ENCODE measurements around the gene NRTN. TPM values are rescaled to one million over a fixed set of nuclear protein-coding genes. Genes with fewer than 3 reads are reported as not detected.

Gene NRTN
- total and polyA plus RNA-seq, 2 of the 13 experiments (the other 11 are each of a cell fraction or from before 2014, with no cell fraction given) = 4.1 to 5.3 TPM

DNA sequence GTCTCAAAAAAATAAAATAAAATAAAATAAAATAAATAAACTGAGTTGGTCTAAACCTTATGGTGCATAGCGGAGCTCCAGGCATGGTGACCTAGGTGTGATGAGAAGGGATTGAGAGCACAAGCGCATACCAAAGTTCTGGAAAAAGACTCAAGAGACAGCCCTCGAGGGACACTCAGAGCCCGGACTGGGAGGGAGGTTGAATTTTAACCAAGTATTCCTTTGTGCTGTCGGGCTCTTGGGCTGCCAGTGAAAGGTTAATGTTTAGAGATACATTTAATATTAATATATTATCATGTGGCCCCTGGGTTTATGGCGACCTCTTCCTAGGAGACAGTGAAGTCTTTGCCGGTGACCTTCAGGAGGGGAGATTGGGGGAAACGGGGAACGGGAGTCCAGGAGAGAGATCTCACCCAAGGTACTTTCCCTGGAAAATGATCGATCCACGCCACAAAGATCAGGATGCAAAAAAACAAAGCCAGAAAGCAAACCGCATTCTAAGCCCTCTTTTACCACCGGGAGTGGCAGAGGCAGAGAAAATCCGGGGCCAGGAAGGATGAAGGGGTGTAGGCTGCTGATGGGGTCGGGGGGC, 33.0 kb downstream of the NRTN start (continued):
- TF ChIP-seq, protein P1, sequence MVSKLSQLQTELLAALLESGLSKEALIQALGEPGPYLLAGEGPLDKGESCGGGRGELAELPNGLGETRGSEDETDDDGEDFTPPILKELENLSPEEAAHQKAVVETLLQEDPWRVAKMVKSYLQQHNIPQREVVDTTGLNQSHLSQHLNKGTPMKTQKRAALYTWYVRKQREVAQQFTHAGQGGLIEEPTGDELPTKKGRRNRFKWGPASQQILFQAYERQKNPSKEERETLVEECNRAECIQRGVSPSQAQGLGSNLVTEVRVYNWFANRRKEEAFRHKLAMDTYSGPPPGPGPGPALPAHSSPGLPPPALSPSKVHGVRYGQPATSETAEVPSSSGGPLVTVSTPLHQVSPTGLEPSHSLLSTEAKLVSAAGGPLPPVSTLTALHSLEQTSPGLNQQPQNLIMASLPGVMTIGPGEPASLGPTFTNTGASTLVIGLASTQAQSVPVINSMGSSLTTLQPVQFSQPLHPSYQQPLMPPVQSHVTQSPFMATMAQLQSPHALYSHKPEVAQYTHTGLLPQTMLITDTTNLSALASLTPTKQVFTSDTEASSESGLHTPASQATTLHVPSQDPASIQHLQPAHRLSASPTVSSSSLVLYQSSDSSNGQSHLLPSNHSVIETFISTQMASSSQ (IDR thresholded peaks at IDR 0.05; ENCODE audit: low read depth) = no peak
- TF ChIP-seq, protein P1 (CRISPR knock-in tag; IDR thresholded peaks at IDR 0.05; ENCODE audit: borderline replicate concordance) = peak; percentile 26; the same call in 1 of the 2 replicates
- TF ChIP-seq MIXL1 (CRISPR knock-in tag; IDR thresholded peaks at IDR 0.05) (no peak), ZNF891 (CRISPR knock-in tag; IDR thresholded peaks at IDR 0.05) (no peak), NCOA5 (CRISPR knock-in tag; IDR thresholded peaks at IDR 0.05) (no peak), ZNF274 (CRISPR knock-in tag; IDR thresholded peaks at IDR 0.05) (0 out of 2 replicates have a peak, but pooled peaks have one; percentile 19), FOXP1 (IDR thresholded peaks at IDR 0.05) (no peak), FOXP1 (CRISPR knock-in tag; IDR thresholded peaks at IDR 0.05) (no peak), ZNF431 (CRISPR knock-in tag; IDR thresholded peaks at IDR 0.05; ENCODE audit: borderline replicate concordance, low read depth) (no peak), NONO (IDR thresholded peaks at IDR 0.05) (no peak), NONO (CRISPR knock-in tag; conservative IDR thresholded peaks at IDR 0.05) (0 out of 2 replicates have a peak, but pooled peaks have one; percentile 3), ISL2 (CRISPR knock-in tag; IDR thresholded peaks at IDR 0.05) (peak; percentile 11; the same call in 1 of the 2 replicates), TCF12 (IDR thresholded peaks at IDR 0.05) (no peak), TCF12 (CRISPR knock-in tag; IDR thresholded peaks at IDR 0.05) (no peak), ZNF567 (CRISPR knock-in tag; IDR thresholded peaks at IDR 0.05; ENCODE audit: borderline replicate concordance) (no peak)
- TF ChIP-seq, protein P2, sequence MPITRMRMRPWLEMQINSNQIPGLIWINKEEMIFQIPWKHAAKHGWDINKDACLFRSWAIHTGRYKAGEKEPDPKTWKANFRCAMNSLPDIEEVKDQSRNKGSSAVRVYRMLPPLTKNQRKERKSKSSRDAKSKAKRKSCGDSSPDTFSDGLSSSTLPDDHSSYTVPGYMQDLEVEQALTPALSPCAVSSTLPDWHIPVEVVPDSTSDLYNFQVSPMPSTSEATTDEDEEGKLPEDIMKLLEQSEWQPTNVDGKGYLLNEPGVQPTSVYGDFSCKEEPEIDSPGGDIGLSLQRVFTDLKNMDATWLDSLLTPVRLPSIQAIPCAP (CRISPR knock-in tag; IDR thresholded peaks at IDR 0.05; ENCODE audit: low read depth) = no peak
- TF ChIP-seq, protein P3, sequence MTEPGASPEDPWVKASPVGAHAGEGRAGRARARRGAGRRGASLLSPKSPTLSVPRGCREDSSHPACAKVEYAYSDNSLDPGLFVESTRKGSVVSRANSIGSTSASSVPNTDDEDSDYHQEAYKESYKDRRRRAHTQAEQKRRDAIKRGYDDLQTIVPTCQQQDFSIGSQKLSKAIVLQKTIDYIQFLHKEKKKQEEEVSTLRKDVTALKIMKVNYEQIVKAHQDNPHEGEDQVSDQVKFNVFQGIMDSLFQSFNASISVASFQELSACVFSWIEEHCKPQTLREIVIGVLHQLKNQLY (CRISPR knock-in tag; IDR thresholded peaks at IDR 0.05) = no peak
- TF ChIP-seq, protein P4, sequence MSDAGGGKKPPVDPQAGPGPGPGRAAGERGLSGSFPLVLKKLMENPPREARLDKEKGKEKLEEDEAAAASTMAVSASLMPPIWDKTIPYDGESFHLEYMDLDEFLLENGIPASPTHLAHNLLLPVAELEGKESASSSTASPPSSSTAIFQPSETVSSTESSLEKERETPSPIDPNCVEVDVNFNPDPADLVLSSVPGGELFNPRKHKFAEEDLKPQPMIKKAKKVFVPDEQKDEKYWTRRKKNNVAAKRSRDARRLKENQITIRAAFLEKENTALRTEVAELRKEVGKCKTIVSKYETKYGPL (CRISPR knock-in tag; IDR thresholded peaks at IDR 0.05) = no peak
- TF ChIP-seq, protein P5, sequence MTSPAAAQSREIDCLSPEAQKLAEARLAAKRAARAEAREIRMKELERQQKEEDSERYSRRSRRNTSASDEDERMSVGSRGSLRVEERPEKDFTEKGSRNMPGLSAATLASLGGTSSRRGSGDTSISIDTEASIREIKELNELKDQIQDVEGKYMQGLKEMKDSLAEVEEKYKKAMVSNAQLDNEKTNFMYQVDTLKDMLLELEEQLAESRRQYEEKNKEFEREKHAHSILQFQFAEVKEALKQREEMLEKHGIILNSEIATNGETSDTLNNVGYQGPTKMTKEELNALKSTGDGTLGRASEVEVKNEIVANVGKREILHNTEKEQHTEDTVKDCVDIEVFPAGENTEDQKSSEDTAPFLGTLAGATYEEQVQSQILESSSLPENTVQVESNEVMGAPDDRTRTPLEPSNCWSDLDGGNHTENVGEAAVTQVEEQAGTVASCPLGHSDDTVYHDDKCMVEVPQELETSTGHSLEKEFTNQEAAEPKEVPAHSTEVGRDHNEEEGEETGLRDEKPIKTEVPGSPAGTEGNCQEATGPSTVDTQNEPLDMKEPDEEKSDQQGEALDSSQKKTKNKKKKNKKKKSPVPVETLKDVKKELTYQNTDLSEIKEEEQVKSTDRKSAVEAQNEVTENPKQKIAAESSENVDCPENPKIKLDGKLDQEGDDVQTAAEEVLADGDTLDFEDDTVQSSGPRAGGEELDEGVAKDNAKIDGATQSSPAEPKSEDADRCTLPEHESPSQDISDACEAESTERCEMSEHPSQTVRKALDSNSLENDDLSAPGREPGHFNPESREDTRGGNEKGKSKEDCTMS (CRISPR knock-in tag; conservative IDR thresholded peaks at IDR 0.05) = no peak
- TF ChIP-seq, protein P6, sequence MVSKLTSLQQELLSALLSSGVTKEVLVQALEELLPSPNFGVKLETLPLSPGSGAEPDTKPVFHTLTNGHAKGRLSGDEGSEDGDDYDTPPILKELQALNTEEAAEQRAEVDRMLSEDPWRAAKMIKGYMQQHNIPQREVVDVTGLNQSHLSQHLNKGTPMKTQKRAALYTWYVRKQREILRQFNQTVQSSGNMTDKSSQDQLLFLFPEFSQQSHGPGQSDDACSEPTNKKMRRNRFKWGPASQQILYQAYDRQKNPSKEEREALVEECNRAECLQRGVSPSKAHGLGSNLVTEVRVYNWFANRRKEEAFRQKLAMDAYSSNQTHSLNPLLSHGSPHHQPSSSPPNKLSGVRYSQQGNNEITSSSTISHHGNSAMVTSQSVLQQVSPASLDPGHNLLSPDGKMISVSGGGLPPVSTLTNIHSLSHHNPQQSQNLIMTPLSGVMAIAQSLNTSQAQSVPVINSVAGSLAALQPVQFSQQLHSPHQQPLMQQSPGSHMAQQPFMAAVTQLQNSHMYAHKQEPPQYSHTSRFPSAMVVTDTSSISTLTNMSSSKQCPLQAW (CRISPR knock-in tag; IDR thresholded peaks at IDR 0.05) = 0 out of 2 replicates have a peak, but pooled peaks have one; percentile 8
- TF ChIP-seq, protein P7, sequence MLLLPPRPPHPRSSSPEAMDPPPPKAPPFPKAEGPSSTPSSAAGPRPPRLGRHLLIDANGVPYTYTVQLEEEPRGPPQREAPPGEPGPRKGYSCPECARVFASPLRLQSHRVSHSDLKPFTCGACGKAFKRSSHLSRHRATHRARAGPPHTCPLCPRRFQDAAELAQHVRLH (CRISPR knock-in tag; IDR thresholded peaks at IDR 0.05; ENCODE audit: borderline replicate concordance, low read depth) = no peak
